Sciatic nerve (tissue), 2 donors: Measurements from ENCODE around the gene RNF214. TPM values are rescaled to one million over a fixed set of nuclear protein-coding genes. Genes with fewer than 3 reads are reported as not detected.
"Not testable (repeated sequence)": the region's sequence is repeated elsewhere in the genome, so short reads cannot be mapped to it uniquely, and the experiment has no call there.

Experiments used
- ATAC-seq: fragments of 200-7000 bp; cut with Tn5 transposase; one replicate; pipeline ENCODE4 v1.9.1; 2020; ENCODE audit warnings: mild to moderate bottlenecking, moderate library complexity
- DNase-seq: peaks from one replicate; pipeline ENCODE4 v3.0.0-alpha.2; 2020; ENCODE audit warnings: low spot score
- intact Hi-C: fragments of 100-400 bp; cut with DNase I; formaldehyde crosslinking; loops from one replicate; pipeline ENCODE4 v1.14.2; 2022
- total RNA-seq: library from RNA; stranded (reverse); fragmentation: NEBNext Ultra II Directional; extraction: Animal tissue kit (Norgen Biotek cat#: 25700); gene quantifications from one replicate; pipeline ENCODE4 v1.2.1, GENCODE V29; 2021
- donor health status: DM: no; HTN: no; CAD: no.
- donor health status: DM: no; HTN: no; CAD: no.

The RNF214 gene
- total RNA-seq, 1 donor from 2014 or later, result 36.8 TPM

DNA sequence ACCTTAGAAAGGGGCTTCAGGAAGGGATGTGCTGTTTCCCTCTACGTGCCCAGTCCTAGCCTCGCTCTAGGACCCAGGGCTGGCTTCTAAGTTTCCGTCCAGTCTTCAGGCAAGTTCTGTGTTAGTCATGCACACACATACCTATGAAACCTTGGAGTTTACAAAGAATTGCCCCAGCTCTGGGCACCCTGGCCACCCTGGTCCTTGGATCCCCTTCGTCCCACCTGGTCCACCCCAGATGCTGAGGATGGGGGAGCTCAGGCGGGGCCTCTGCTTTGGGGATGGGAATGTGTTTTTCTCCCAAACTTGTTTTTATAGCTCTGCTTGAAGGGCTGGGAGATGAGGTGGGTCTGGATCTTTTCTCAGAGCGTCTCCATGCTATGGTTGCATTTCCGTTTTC is 35.5 kb upstream of the RNF214 start:
- intact Hi-C loops, result no loop called here
- no peak for ATAC-seq
- no peak for DNase-seq

GRCh38 chr11:117197516-117198456 is 34.7 kb upstream of the RNF214 start:
- ATAC-seq (peak; percentile 7), DNase-seq (no peak)
- intact Hi-C loops, result no loop called here

- DNase-seq (no peak), ATAC-seq (peak; percentile 0)
- intact Hi-C loops, result no loop called here
These were observed 33.9 kb upstream of the RNF214 start for GRCh38 chr11:117198613-117199012.

DNA sequence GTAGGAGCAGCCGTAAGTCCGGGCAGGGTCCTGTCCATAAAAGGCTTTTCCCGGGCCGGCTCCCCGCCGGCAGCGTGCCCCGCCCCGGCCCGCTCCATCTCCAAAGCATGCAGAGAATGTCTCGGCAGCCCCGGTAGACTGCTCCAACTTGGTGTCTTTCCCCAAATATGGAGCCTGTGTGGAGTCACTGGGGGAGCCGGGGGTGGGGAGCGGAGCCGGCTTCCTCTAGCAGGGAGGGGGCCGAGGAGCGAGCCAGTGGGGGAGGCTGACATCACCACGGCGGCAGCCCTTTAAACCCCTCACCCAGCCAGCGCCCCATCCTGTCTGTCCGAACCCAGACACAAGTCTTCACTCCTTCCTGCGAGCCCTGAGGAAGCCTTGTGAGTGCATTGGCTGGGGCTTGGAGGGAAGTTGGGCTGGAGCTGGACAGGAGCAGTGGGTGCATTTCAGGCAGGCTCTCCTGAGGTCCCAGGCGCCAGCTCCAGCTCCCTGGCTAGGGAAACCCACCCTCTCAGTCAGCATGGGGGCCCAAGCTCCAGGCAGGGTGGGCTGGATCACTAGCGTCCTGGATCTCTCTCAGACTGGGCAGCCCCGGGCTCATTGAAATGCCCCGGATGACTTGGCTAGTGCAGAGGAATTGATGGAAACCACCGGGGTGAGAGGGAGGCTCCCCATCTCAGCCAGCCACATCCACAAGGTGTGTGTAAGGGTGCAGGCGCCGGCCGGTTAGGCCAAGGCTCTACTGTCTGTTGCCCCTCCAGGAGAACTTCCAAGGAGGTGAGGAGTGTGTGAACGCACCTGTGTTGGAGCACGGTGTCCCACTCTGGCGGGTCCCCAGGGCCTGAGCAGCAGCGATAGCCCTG is 33.2 kb upstream of the RNF214 start, which contains the start of gene TAGLN:
Gene TAGLN, plus strand, starts transcription at position 318 of the 863 bp plus-strand sequence. CDS start 3,644 bp downstream, outside the sequence.
- peak; percentile 83 for ATAC-seq
- peak; percentile 85 for DNase-seq
- intact Hi-C loops, result no loop called here

GRCh38 chr11:117199916-117200812 is 32.3 kb upstream of the RNF214 start:
- intact Hi-C loops, result no loop called here
- ATAC-seq (peak; percentile 1), DNase-seq (no peak)

DNA sequence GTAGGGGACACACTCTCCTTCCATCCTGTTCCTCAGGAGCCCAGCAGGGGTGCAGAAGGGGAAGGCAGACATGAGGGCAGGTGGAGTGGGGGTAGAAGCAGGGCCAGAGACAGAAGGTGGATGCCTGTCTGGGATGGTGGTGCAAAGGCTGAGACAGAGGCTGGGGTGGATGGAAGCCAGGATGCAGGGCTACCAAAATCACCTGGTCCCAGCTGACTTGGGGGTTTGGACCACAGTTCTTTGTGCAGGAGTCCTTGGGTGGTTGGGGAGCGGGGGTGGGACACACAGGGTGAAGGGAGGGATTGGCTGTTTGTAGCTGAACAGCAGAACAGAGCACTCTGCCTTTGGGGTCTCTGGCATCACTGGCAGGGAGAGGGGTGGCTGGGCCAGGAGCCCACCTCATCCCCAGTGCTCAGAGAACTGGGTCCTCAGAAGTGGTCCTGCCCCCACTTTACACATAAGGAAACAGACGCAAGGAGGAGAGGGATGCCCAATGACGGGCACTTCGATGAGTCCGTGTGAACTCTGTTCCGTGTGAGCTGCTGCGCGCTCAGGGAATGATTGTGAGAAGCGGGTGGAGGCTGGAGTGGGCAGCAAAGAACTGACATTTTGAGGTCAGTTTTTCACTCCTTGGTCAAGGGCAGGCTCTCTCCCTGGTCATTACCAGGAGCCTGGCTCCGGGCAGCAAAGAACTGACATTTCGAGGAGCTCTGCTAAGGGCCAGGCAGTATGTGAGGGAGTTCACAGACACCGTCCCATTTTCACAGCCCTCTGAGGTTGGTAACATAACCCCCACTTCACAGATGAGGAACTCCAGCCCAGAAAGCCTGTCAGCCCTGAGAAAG is 31.4 kb upstream of the RNF214 start:
- intact Hi-C loops, result no loop called here
- DNase-seq (no peak), ATAC-seq (no peak)

- no peak for ATAC-seq
- intact Hi-C loops, result no loop called here
- DNase-seq, result no peak
These were observed 30.7 kb upstream of the RNF214 start for GRCh38 chr11:117201658-117202305.

GRCh38 chr11:117202386-117203068 is 29.9 kb upstream of the RNF214 start:
- intact Hi-C loops, result no loop called here
- no peak for ATAC-seq

GRCh38 chr11:117203069-117203407 is 29.4 kb upstream of the RNF214 start:
- intact Hi-C loops, result no loop called here

More at GRCh38 chr11:117202386-117203068, 29.9 kb upstream of the RNF214 start:
- DNase-seq, result no peak

GRCh38 chr11:117204283-117205080 is 28.0 kb upstream of the RNF214 start:
- DNase-seq, result no peak
- intact Hi-C loops, result no loop called here
- ATAC-seq, result no peak

More at GRCh38 chr11:117203069-117203407, 29.4 kb upstream of the RNF214 start:
- DNase-seq (no peak), ATAC-seq (no peak)

DNA sequence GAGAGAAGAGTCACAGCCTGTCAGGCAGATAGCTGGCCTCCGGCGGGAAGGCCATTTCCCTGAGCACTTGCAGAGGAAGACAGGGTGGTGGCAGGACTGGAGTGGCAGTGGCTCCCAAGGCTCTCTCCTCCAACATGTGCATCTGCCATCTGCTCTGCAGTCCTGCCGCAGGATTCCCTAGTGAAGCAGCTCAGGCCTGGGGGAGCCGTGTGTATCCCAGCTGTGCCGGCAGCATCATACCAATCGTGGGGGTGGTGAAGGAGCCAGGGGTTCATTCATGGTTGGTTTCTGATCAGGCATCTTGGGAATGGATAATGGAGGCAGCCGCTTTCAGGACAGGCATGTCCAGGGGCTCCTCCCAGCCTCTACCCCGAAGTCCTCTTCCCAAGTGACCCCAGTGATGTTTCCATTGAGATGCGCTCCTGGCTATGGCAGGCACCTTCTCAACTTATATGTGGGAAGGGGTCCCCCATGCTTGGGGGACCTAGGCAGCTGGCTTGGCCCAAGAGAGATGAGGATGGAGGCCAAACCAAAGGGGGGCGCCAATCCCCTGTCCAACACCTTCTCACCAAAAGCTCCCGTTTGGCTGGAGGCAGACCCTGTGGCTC is 27.2 kb upstream of the RNF214 start:
- no peak for DNase-seq
- ATAC-seq, result peak; percentile 1
- intact Hi-C loops, result no loop called here

GRCh38 chr11:117206111-117206510 is 26.4 kb upstream of the RNF214 start:
- DNase-seq, intact Hi-C loops: not testable (repeated sequence)
- ATAC-seq, result peak; percentile 3

DNA sequence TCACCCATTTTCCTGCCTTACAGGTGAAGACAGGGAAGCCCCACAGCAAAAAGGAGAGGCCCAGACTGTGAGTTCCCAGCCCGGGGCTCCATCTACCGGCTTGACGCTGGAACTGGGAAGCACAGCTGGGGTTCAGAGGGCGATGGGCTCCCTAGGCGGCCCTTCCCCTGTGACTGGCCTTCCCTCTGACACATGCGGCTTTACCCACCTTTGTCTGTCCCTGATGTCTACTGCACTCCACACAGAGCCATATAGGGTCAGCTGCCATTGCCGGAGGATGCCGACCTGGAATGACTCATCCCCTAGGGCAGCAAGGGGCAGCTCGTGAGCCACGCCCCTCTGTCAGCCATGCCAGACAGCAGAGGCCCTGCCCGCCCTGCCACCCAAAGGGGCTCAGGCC is 25.6 kb upstream of the RNF214 start:
- DNase-seq, intact Hi-C loops: not testable (repeated sequence)
- ATAC-seq, result peak; percentile 4

- ATAC-seq, intact Hi-C loops, DNase-seq: not testable (repeated sequence)
These were observed 25.0 kb upstream of the RNF214 start for GRCh38 chr11:117207481-117207880.

DNA sequence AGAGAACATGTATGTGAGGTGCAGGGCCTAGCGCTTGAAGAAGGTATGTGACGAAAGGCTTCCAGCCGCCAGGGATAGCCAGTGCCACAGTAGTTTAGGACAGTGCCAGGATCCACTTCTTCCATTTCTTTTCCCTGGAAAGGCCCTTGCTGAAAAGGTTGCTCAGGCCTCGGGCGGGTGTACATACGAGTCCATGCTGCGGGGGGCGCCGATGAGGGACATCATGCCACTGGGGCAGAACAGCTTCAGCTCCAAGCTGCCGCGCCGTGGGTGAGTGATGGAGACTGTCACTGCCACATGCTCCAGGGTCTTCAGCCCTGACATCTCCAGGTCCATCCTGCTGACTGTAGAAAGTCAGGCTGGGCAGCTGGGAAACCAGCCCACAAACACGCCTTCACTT is 23.8 kb upstream of the RNF214 start:
- DNase-seq, ATAC-seq, intact Hi-C loops: not testable (repeated sequence)
